ENCODE results near the gene BCAS1. TPM values are rescaled to one million over a fixed set of nuclear protein-coding genes. Genes with fewer than 3 reads are reported as not detected.
A peak's percentile ranks its signal among the peaks of the same experiment; 100 is the strongest.

Gene BCAS1
- total and polyA plus RNA-seq, 2 donors (not counting 1 experiment from before 2014, with no cell fraction given) = 0.97 to 1.1 TPM

GRCh38 chr20:53940907-53941545 is 129.4 kb downstream of the BCAS1 start:
- ChIA-PET CTCF (interaction anchor here (0.5 to 18.7 kb wide), 20 partner anchors 9 to 858 kb away, joined by 3 to 593 read pairs (median 5); no protein-coding TSS in a partner anchor), POLR2A (interaction anchor here (0.7 to 3.0 kb wide), 4 partner anchors 11 to 332 kb away, joined by 3 to 10 read pairs (median 3); no protein-coding TSS in a partner anchor)
- Mint-ChIP-seq H3K27ac (peak overlapping the region; percentile 91), H3K4me3 (peak overlapping the region; percentile 49), H3K27me3 (no peaks in the 10 kb centered on the region), H3K9me3 (ENCODE audit: insufficient read depth) (no peaks in the 10 kb centered on the region), H3K4me1 (peaks cover 73% of the 10 kb centered on the region)
- peak; percentile 43 for DNase-seq
- Histone ChIP-seq H3K4me3 (ENCODE audit: control extremely low read depth in 1 of 5, extremely low read depth in 1 of 5, insufficient read depth in 1 of 5, low read depth in 2 of 5, low read length in 4 of 5) (peak overlapping the region in 3 of 5 experiments; percentile 24 to 40 (median 33)), H3K27me3 (replicated peaks in 1 of 4; ENCODE audit: control extremely low read depth in 1 of 4, control insufficient read depth in 3 of 4, insufficient read depth in 4 of 4, low read length in 3 of 4) (no peaks in the 10 kb centered on the region), H3K36me3 (replicated peaks in 1 of 2; ENCODE audit: control extremely low read depth in 1 of 2, control insufficient read depth in 1 of 2, extremely low read depth in 1 of 2, insufficient read depth in 2 of 2, low read length in 1 of 2) (no peaks in the 10 kb centered on the region), H3K27ac (ENCODE audit: low read length in 2 of 2) (peak overlapping the region; percentile 65 to 79), H4K20me1 (ENCODE audit: control insufficient read depth, insufficient read depth, low read length, poor library complexity, severe bottlenecking) (no peaks in the 10 kb centered on the region), H3K4me1 (ENCODE audit: control insufficient read depth in 2 of 2, insufficient read depth in 2 of 2, low read length in 2 of 2) (peaks cover 48 to 75% of the 10 kb centered on the region in 2 donors), H3K9ac (ENCODE audit: low read length) (peak overlapping the region; percentile 53), H3K9me3 (ENCODE audit: control extremely low read depth in 1 of 3, control insufficient read depth in 2 of 3, insufficient read depth in 1 of 3, low read length in 2 of 3) (no peaks in the 10 kb centered on the region), H3K4me2 (replicated peaks; ENCODE audit: low read depth, low read length, poor library complexity, severe bottlenecking) (peak overlapping the region; percentile 66), H3K79me2 (ENCODE audit: control insufficient read depth, insufficient read depth, low read length) (no peaks in the 10 kb centered on the region), H2AFZ (ENCODE audit: insufficient read depth, low read depth, low read length, poor library complexity, severe bottlenecking) (peak overlapping the region; percentile 65)
- intact Hi-C loops (cut with micrococcal nuclease) = loop anchor here (1.0 to 10.0 kb wide), 10 partner anchors 14 to 1626 kb away; no protein-coding TSS in a partner anchor
- WGBS (ENCODE audit: insufficient coverage) = no CpG with 5 or more reads among the region's 6 CpGs
- no peak for ATAC-seq (ENCODE audit: low read depth)
- TF ChIP-seq EZH2 (IDR thresholded peaks at IDR 0.05; ENCODE audit: borderline replicate concordance, insufficient read depth, low read depth, low read length, poor library complexity, severe bottlenecking) = no peak
- no peak for TF ChIP-seq CTCF (IDR thresholded peaks at IDR 0.05)

- H3K9ac ChIP-seq (ENCODE audit: low read length) = peak overlapping the region; percentile 53
- ATAC-seq (ENCODE audit: low read depth) (no peak), DNase-seq (no peak)
- intact Hi-C loops (cut with micrococcal nuclease) = loop anchor here (1.0 to 10.0 kb wide), 10 partner anchors 14 to 1626 kb away; no protein-coding TSS in a partner anchor
- no peaks in the 10 kb centered on the region for H3K79me2 ChIP-seq (ENCODE audit: control insufficient read depth, insufficient read depth, low read length)
- peak overlapping the region; percentile 19 for H2AFZ ChIP-seq (ENCODE audit: insufficient read depth, low read depth, low read length, poor library complexity, severe bottlenecking)
- H3K4me3 ChIP-seq (ENCODE audit: control extremely low read depth in 1 of 5, extremely low read depth in 1 of 5, insufficient read depth in 1 of 5, low read depth in 2 of 5, low read length in 4 of 5) = peak overlapping the region in 4 of 5 experiments; percentile 5 to 40 (median 19)
- H3K4me2 ChIP-seq (replicated peaks; ENCODE audit: low read depth, low read length, poor library complexity, severe bottlenecking) = peak overlapping the region; percentile 66
- Mint-ChIP-seq H3K9me3 (ENCODE audit: insufficient read depth) (no peaks in the 10 kb centered on the region), H3K27ac (peak overlapping the region; percentile 91), H3K4me1 (peaks cover 80% of the 10 kb centered on the region), H3K4me3 (peak overlapping the region; percentile 49), H3K27me3 (no peaks in the 10 kb centered on the region)
- no peaks in the 10 kb centered on the region for H4K20me1 ChIP-seq (ENCODE audit: control insufficient read depth, insufficient read depth, low read length, poor library complexity, severe bottlenecking)
- H3K36me3 ChIP-seq (replicated peaks in 1 of 2; ENCODE audit: control extremely low read depth in 1 of 2, control insufficient read depth in 1 of 2, extremely low read depth in 1 of 2, insufficient read depth in 2 of 2, low read length in 1 of 2) = no peaks in the 10 kb centered on the region
- peak overlapping the region; percentile 65 to 79 for H3K27ac ChIP-seq (ENCODE audit: low read length in 2 of 2)
- ChIA-PET CTCF (interaction anchor here (0.5 to 18.7 kb wide), 46 partner anchors 9 to 527 kb away, joined by 3 to 593 read pairs (median 4); partner anchors contain the start of gene ZNF217), POLR2A (interaction anchor here (0.8 to 3.0 kb wide), 7 partner anchors 10 to 349 kb away, joined by 3 to 10 read pairs (median 3); no protein-coding TSS in a partner anchor)
- WGBS (ENCODE audit: insufficient coverage) = 14% methylated on average over 2 of the region's 7 CpGs
- no peaks in the 10 kb centered on the region for H3K27me3 ChIP-seq (replicated peaks in 1 of 4; ENCODE audit: control extremely low read depth in 1 of 4, control insufficient read depth in 3 of 4, insufficient read depth in 4 of 4, low read length in 3 of 4)
- no peak for TF ChIP-seq EZH2 (IDR thresholded peaks at IDR 0.05; ENCODE audit: borderline replicate concordance, insufficient read depth, low read depth, low read length, poor library complexity, severe bottlenecking)
- no peak for TF ChIP-seq CTCF (IDR thresholded peaks at IDR 0.05)
- peaks cover 55 to 82% of the 10 kb centered on the region in 2 donors for H3K4me1 ChIP-seq (ENCODE audit: control insufficient read depth in 2 of 2, insufficient read depth in 2 of 2, low read length in 2 of 2)
- H3K9me3 ChIP-seq (ENCODE audit: control extremely low read depth in 1 of 3, control insufficient read depth in 2 of 3, insufficient read depth in 1 of 3, low read length in 2 of 3) = no peaks in the 10 kb centered on the region
Measured at GRCh38 chr20:53940360-53940702, 130.1 kb downstream of the BCAS1 start.

All from B cell (primary cell).